T-cell (primary cell): ENCODE results near the gene IER5L. TPM values are rescaled to one million over a fixed set of nuclear protein-coding genes. Genes with fewer than 3 reads are reported as not detected.
A peak's percentile ranks its signal among the peaks of the same experiment; 100 is the strongest.
"Not testable (repeated sequence)": the region's sequence is repeated elsewhere in the genome, so short reads cannot be mapped to it uniquely, and the experiment has no call there.

Experiments used
- ATAC-seq, 4 experiments: fragments of 200-7000 bp in 3 of 4; fragments of 150-1000 bp in 1 of 4; cut with Tn5 transposase; replicated peaks in 1 of 4; 1 replicate in 3 of 4; 2 replicates in 1 of 4; pipeline ENCODE4 v1.10.0; 2021; ENCODE audit warnings: moderate library complexity in 3 of 4, mild to moderate bottlenecking in 2 of 4, moderate number of reproducible peaks in 1 of 4
- CTCF ChIA-PET, 2 donors: fragments of 300-600 bp; sonication (Branson Sonifier 250); formaldehyde crosslinking; loops; one replicate each; lab custom pipeline; 2022; ENCODE audit warnings: antibody characterized with exemption in 2 of 2; lab: Charles Lee
- POLR2A ChIA-PET, 2 donors: fragments of 300-600 bp; sonication (Branson Sonifier 250); formaldehyde crosslinking; loops; one replicate each; lab custom pipeline; 2022; ENCODE audit warnings: antibody characterized with exemption in 2 of 2; lab: Charles Lee
- DNase-seq, 35 experiments: peaks; one replicate each; pipeline versions ENCODE4 v3.0.0 to v3.0.0-alpha.2; 2013 to 2023
- H3K27ac ChIP-seq: one replicate; pipeline ENCODE4 v1.5.1; 2013; ENCODE audit warnings: low read length
- H3K27me3 ChIP-seq, 2 experiments: replicated peaks in 1 of 2; 1 replicate in 1 of 2; 2 replicates in 1 of 2; pipeline versions ENCODE4 v1.6.1 to v1.7.0; 2013; ENCODE audit warnings: low read length in 1 of 2, mixed read lengths in 1 of 2; ENCODE audit not compliant: control insufficient read depth in 2 of 2, insufficient read depth in 2 of 2; ENCODE audit errors: extremely low read depth in 1 of 2
- H3K36me3 ChIP-seq, 2 donors: 1 replicate in 1 of 2; 2 replicates in 1 of 2; pipeline versions ENCODE4 v1.6.1 to v1.7.0; 2013; ENCODE audit warnings: low read length in 1 of 2; ENCODE audit not compliant: control insufficient read depth in 2 of 2, insufficient read depth in 1 of 2; ENCODE audit errors: extremely low read depth in 1 of 2
- H3K4me1 ChIP-seq, 2 experiments: 1 replicate in 1 of 2; 2 replicates in 1 of 2; pipeline versions ENCODE4 v1.6.1 to v1.7.0; 2013; ENCODE audit warnings: low read length in 2 of 2, mixed read lengths in 1 of 2; ENCODE audit not compliant: insufficient read depth in 2 of 2, control insufficient read depth in 1 of 2; ENCODE audit errors: extremely low read depth in 1 of 2
- H3K4me3 ChIP-seq, 2 donors: 1 replicate in 1 of 2; 2 replicates in 1 of 2; pipeline versions ENCODE4 v1.5.1 to v1.7.0; 2013; ENCODE audit warnings: mild to moderate bottlenecking in 2 of 2, low read length in 1 of 2, moderate library complexity in 1 of 2; ENCODE audit not compliant: control insufficient read depth in 1 of 2; ENCODE audit errors: extremely low read depth in 1 of 2
- H3K9me3 ChIP-seq: 2 replicates; pipeline ENCODE4 v1.7.0; 2013
- H3K27ac Mint-ChIP-seq, 2 donors: one replicate each; pipeline ENCODE4 v1.8.0; 2020 to 2021; ENCODE audit warnings: mild to moderate bottlenecking in 2 of 2, mixed read lengths in 2 of 2
- H3K27me3 Mint-ChIP-seq, 2 donors: one replicate each; pipeline ENCODE4 v1.8.0; 2021 to 2022; ENCODE audit warnings: mixed read lengths in 2 of 2
- H3K36me3 Mint-ChIP-seq: one replicate; pipeline ENCODE4 v1.8.0; 2021; ENCODE audit warnings: mixed read lengths
- H3K4me1 Mint-ChIP-seq, 3 donors: one replicate each; pipeline ENCODE4 v1.8.0; 2020 to 2022; ENCODE audit warnings: mixed read lengths in 3 of 3, mild to moderate bottlenecking in 1 of 3
- H3K4me3 Mint-ChIP-seq, 3 donors: one replicate each; pipeline ENCODE4 v1.8.0; 2020 to 2022; ENCODE audit warnings: mild to moderate bottlenecking in 3 of 3, mixed read lengths in 3 of 3, moderate library complexity in 3 of 3
- H3K9me3 Mint-ChIP-seq, 3 donors: one replicate each; pipeline ENCODE4 v1.8.0; 2020 to 2022; ENCODE audit warnings: mixed read lengths in 3 of 3
- WGBS: methylation state at CpG from one replicate; pipeline ENCODE4 v1.1.5; 2013; ENCODE audit warnings: missing lambda C conversion rate; ENCODE audit not compliant: insufficient coverage; 5-methylcytosine and 5-hydroxymethylcytosine counted together
- total RNA-seq, 35 experiments: library from RNA in 6 of 35; stranded (reverse) in 6 of 35; fragments of 120-200 nt in 1 of 35; gene quantifications; one replicate each; pipeline versions ENCODE4 v1.2.1 to v1.2.4 and lab custom pipeline; 2013 to 2026

The IER5L gene
- total RNA-seq, 5 donors from 2014 or later (not counting 1 experiment from before 2014, with no cell fraction given): 1.3 to 7.7 (median 6.7) TPM

- POLR2A ChIA-PET: not testable (repeated sequence)
Observed at GRCh38 chr9:129189971-129190370, 11.9 kb upstream of the IER5L start.

GRCh38 chr9:129187042-129187441 lies 9.0 kb upstream of the IER5L start:
- ATAC-seq (no peak), DNase-seq (no peak)
- Mint-ChIP-seq H3K36me3 (no peaks in the 10 kb centered on the region), H3K27me3 (no peaks in the 10 kb centered on the region), H3K27ac (no peak overlapping the region), H3K4me1 (peaks cover 0 to 7% (median 0%) of the 10 kb centered on the region in 3 donors), H3K9me3 (peaks cover 0 to 1% (median 0%) of the 10 kb centered on the region in 3 donors), H3K4me3 (no peak overlapping the region)
- H3K27ac ChIP-seq: no peak overlapping the region
- CTCF ChIA-PET: interaction anchor here in 1 of 2 donors (0.6 kb wide), 1 partner anchor 34 kb away, joined by 3 read pairs; no protein-coding TSS in a partner anchor
- no CpG with 5 or more reads among the region's 1 CpG for WGBS
- peaks cover 0 to 8% of the 10 kb centered on the region in 2 experiments for H3K4me1 ChIP-seq
- no peaks in the 10 kb centered on the region for H3K9me3 ChIP-seq
- H3K36me3 ChIP-seq: no peaks in the 10 kb centered on the region
- H3K27me3 ChIP-seq: peaks cover 0 to 9% of the 10 kb centered on the region in 2 experiments
- H3K4me3 ChIP-seq: no peak overlapping the region
- POLR2A ChIA-PET: interaction anchor here in 1 of 2 donors (0.7 kb wide), 1 partner anchor 133 kb away, joined by 3 read pairs; no protein-coding TSS in a partner anchor

More at GRCh38 chr9:129189971-129190370, 11.9 kb upstream of the IER5L start:
- H3K4me1 ChIP-seq, DNase-seq, H3K27me3 Mint-ChIP-seq, H3K36me3 Mint-ChIP-seq, H3K4me3 ChIP-seq, H3K4me3 Mint-ChIP-seq, H3K36me3 ChIP-seq, H3K4me1 Mint-ChIP-seq, H3K27ac Mint-ChIP-seq, ATAC-seq, H3K9me3 ChIP-seq, H3K27ac ChIP-seq, CTCF ChIA-PET, H3K9me3 Mint-ChIP-seq: not testable (repeated sequence)
- peaks cover 0 to 19% of the 10 kb centered on the region in 2 experiments for H3K27me3 ChIP-seq
- WGBS: 95% methylated on average over 6 of the region's 8 CpGs

DNA sequence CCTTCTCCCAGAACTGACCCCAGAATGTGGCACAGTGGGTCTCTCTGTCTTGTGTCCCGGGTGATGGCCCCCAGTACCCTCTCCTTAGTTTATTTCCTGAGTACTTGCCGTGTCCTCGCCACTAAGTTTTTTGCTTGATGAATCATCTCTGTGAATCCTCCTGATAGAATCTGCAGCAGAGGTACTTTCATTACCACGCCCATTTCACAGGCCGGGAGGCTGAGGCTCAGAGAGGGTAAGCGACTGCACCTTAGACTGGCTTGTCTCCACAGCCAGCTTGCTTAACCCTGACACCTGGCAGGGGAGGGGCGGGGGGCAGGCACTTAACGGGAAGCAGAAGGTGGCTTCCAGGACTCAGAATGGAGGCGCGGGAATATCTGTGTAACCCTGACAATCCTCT lies 7.9 kb upstream of the IER5L start:
- peaks cover 0 to 7% (median 0%) of the 10 kb centered on the region in 3 donors for H3K4me1 Mint-ChIP-seq
- no peak overlapping the region for H3K4me3 Mint-ChIP-seq
- peaks cover 0 to 1% (median 0%) of the 10 kb centered on the region in 3 donors for H3K9me3 Mint-ChIP-seq
- no peak for DNase-seq
- H3K27ac Mint-ChIP-seq: no peak overlapping the region
- Histone ChIP-seq H3K4me1 (peaks cover 0 to 8% of the 10 kb centered on the region in 2 experiments), H3K27me3 (peaks cover 0 to 12% of the 10 kb centered on the region in 2 experiments), H3K4me3 (no peak overlapping the region), H3K27ac (no peak overlapping the region), H3K36me3 (no peaks in the 10 kb centered on the region), H3K9me3 (no peaks in the 10 kb centered on the region)
- peak in 3 of 4 experiments; percentile 40 to 78 (median 76) for ATAC-seq
- ChIA-PET CTCF (no interaction called here), POLR2A (no interaction called here)
- H3K36me3 Mint-ChIP-seq: no peaks in the 10 kb centered on the region
- H3K27me3 Mint-ChIP-seq: no peaks in the 10 kb centered on the region
- WGBS: 54% methylated on average over 8 of the region's 10 CpGs

DNA sequence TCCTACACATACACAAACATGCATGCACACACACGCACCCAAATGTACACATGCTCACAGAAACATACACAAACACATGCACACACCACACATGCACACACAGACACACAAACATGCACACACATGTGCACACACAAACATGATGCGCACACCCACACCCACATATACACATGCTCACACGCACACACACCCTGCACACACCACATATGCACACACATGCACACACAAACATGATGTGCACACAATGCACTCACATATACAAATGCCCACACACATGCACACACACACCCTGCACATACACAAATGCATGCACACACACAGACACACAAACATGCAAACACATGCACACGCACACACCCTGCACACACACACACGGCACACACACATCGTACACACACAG lies 7.3 kb upstream of the IER5L start:
- Mint-ChIP-seq H3K4me3 (no peak overlapping the region), H3K9me3 (peaks cover 0 to 1% (median 0%) of the 10 kb centered on the region in 3 donors), H3K4me1 (peaks cover 0 to 7% (median 0%) of the 10 kb centered on the region in 3 donors), H3K36me3 (no peaks in the 10 kb centered on the region), H3K27me3 (no peaks in the 10 kb centered on the region), H3K27ac (peak overlapping the region in 1 of 2 donors; percentile 17)
- no peak for DNase-seq
- Histone ChIP-seq H3K4me1 (peaks cover 0 to 8% of the 10 kb centered on the region in 2 experiments), H3K27ac (no peak overlapping the region), H3K36me3 (no peaks in the 10 kb centered on the region), H3K27me3 (peaks cover 0 to 17% of the 10 kb centered on the region in 2 experiments), H3K9me3 (no peaks in the 10 kb centered on the region), H3K4me3 (no peak overlapping the region)
- ChIA-PET CTCF (no interaction called here), POLR2A (no interaction called here)
- no peak for ATAC-seq
- WGBS: 94% methylated on average over 6 of the region's 6 CpGs

DNA sequence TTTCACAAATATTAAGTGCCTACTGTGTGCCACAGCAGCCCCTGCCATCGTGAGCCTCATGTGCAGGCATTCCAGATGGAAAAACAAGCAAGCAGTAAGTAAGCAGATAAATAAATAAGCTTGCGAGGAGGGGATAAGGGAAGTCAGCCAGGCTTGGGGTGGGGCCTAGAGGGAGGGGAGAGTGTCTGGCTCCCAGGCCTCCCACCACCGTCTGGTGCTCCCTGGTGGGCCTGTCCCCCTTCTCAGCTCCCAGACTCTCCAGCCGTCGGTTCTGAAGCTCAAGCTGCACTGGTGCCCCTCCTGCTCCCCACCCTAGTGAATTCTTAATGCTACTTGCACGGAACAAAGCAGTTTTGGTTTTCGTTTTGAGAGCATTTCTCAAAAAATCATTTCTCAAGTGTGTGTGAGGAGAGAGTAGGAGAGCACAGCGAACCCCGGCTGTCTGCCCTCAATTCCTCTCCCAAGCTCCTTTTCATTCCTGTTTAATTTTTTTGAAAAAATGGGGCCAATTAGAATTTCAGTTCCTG lies 6.6 kb upstream of the IER5L start:
- H3K9me3 Mint-ChIP-seq: peaks cover 0 to 1% (median 0%) of the 10 kb centered on the region in 3 donors
- Histone ChIP-seq H3K36me3 (no peaks in the 10 kb centered on the region), H3K27ac (no peak overlapping the region), H3K27me3 (peaks cover 0 to 21% of the 10 kb centered on the region in 2 experiments), H3K4me3 (no peak overlapping the region), H3K4me1 (peaks cover 0 to 8% of the 10 kb centered on the region in 2 experiments), H3K9me3 (no peaks in the 10 kb centered on the region)
- H3K4me3 Mint-ChIP-seq: no peak overlapping the region
- peaks cover 0 to 7% (median 0%) of the 10 kb centered on the region in 3 donors for H3K4me1 Mint-ChIP-seq
- no peak for DNase-seq
- ChIA-PET CTCF (interaction anchor here in 1 of 2 donors (1.0 kb wide), 1 partner anchor 11 kb away, joined by 5 read pairs; no protein-coding TSS in a partner anchor), POLR2A (interaction anchor here in 1 of 2 donors (0.7 kb wide), 1 partner anchor 424 kb away, joined by 3 read pairs; no protein-coding TSS in a partner anchor)
- no peaks in the 10 kb centered on the region for H3K27me3 Mint-ChIP-seq
- no peaks in the 10 kb centered on the region for H3K36me3 Mint-ChIP-seq
- no peak overlapping the region for H3K27ac Mint-ChIP-seq
- 73% methylated on average over 3 of the region's 9 CpGs for WGBS
- no peak for ATAC-seq

DNA sequence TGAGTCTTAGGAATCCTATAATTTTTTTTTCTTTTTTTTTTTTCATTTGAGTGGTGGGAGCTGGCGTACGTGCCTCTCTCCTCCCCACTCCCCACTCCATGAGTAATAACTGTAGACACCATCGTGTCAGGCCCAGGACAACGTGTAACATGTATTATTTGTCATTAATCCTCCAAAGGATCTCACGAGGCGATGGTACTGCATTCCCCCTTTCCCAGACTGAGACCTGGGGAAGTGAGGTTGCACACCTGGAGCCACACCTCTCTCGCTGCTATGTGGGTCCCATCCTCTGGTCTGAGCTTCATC lies 6.1 kb upstream of the IER5L start:
- no peak overlapping the region for H3K4me3 Mint-ChIP-seq
- POLR2A ChIA-PET: interaction anchor here in 1 of 2 donors (0.7 kb wide), 1 partner anchor 425 kb away, joined by 3 read pairs; no protein-coding TSS in a partner anchor
- H3K9me3 Mint-ChIP-seq: peaks cover 0 to 1% (median 0%) of the 10 kb centered on the region in 3 donors
- Histone ChIP-seq H3K27me3 (peaks cover 0 to 26% of the 10 kb centered on the region in 2 experiments), H3K4me3 (no peak overlapping the region), H3K4me1 (peaks cover 0 to 8% of the 10 kb centered on the region in 2 experiments), H3K9me3 (no peaks in the 10 kb centered on the region), H3K27ac (no peak overlapping the region), H3K36me3 (no peaks in the 10 kb centered on the region)
- H3K36me3 Mint-ChIP-seq: no peaks in the 10 kb centered on the region
- 79% methylated on average over 5 of the region's 7 CpGs for WGBS
- no peak overlapping the region for H3K27ac Mint-ChIP-seq
- H3K4me1 Mint-ChIP-seq: peaks cover 0 to 7% (median 0%) of the 10 kb centered on the region in 3 donors
- DNase-seq (no peak), ATAC-seq (no peak)
- no peaks in the 10 kb centered on the region for H3K27me3 Mint-ChIP-seq
- CTCF ChIA-PET: interaction anchor here in 1 of 2 donors (1.0 kb wide), 1 partner anchor 10 kb away, joined by 5 read pairs; no protein-coding TSS in a partner anchor
